ENCODE data around the gene FAM228A.

DNA sequence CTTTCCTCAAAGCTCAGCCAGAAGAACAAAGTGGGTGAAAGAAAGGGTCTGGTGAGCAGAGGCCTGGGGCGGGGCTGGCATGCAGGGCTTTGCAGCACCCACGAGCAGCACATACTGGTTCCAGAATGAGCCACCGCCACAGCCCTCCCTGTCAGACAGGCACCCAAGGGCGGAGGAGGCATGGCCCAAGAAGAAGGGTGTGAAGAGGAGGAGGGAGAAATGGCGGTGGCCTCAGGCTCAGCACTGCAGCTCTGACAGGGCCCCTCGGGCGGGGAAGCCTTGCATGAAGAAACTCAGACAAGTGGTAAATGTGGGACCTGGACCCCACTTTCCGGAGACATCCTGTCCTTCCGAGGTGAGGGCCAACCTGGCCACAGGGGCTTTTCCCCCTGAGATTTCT lies 15.7 kb downstream of the FAM228A start:
- TF ChIP-seq, protein P1, sequence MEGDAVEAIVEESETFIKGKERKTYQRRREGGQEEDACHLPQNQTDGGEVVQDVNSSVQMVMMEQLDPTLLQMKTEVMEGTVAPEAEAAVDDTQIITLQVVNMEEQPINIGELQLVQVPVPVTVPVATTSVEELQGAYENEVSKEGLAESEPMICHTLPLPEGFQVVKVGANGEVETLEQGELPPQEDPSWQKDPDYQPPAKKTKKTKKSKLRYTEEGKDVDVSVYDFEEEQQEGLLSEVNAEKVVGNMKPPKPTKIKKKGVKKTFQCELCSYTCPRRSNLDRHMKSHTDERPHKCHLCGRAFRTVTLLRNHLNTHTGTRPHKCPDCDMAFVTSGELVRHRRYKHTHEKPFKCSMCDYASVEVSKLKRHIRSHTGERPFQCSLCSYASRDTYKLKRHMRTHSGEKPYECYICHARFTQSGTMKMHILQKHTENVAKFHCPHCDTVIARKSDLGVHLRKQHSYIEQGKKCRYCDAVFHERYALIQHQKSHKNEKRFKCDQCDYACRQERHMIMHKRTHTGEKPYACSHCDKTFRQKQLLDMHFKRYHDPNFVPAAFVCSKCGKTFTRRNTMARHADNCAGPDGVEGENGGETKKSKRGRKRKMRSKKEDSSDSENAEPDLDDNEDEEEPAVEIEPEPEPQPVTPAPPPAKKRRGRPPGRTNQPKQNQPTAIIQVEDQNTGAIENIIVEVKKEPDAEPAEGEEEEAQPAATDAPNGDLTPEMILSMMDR (conservative IDR thresholded peaks at IDR 0.05 in 1 of 2, IDR thresholded peaks at IDR 0.05 in 1 of 2; ENCODE audit: extremely low read depth in 1 of 2, insufficient read depth in 1 of 2, low read depth in 1 of 2, low read length in 2 of 2): no peak
- no peak for TF ChIP-seq EZH2 (IDR thresholded peaks at IDR 0.05; ENCODE audit: borderline replicate concordance, low read length)

All from mammary epithelial cell (primary cell).